ENCODE measurements around the gene SDHB.

SDHB gene

GRCh38 chr1:16986560-16986959, 67.3 kb downstream of the SDHB start:
- Mint-ChIP-seq H3K4me1 (ENCODE audit: low read depth) (no peaks in the 10 kb centered on the region), H3K27me3 (ENCODE audit: low read depth) (peaks cover 11% of the 10 kb centered on the region), H3K36me3 (ENCODE audit: low read depth) (peaks cover 9% of the 10 kb centered on the region), H3K4me3 (no peak overlapping the region), H3K27ac (no peak overlapping the region), H3K9me3 (no peaks in the 10 kb centered on the region)
- no peak for DNase-seq (ENCODE audit: low spot score)

GRCh38 chr1:16986113-16986512, 67.7 kb downstream of the SDHB start:
- Mint-ChIP-seq H3K27me3 (ENCODE audit: low read depth) (peaks cover 15% of the 10 kb centered on the region), H3K4me1 (ENCODE audit: low read depth) (no peaks in the 10 kb centered on the region), H3K9me3 (no peaks in the 10 kb centered on the region), H3K27ac (no peak overlapping the region), H3K36me3 (ENCODE audit: low read depth) (peaks cover 6% of the 10 kb centered on the region), H3K4me3 (no peak overlapping the region)
- DNase-seq (ENCODE audit: low spot score), result no peak

- Mint-ChIP-seq H3K4me1 (ENCODE audit: low read depth) (peaks cover 3% of the 10 kb centered on the region), H3K9me3 (no peaks in the 10 kb centered on the region), H3K4me3 (no peak overlapping the region), H3K36me3 (ENCODE audit: low read depth) (peaks cover 5% of the 10 kb centered on the region), H3K27ac (no peak overlapping the region), H3K27me3 (ENCODE audit: low read depth) (peaks cover 25% of the 10 kb centered on the region)
- DNase-seq (ENCODE audit: low spot score), result no peak
Observed at GRCh38 chr1:16984717-16985116, 69.1 kb downstream of the SDHB start.

GRCh38 chr1:16983649-16984048, 70.2 kb downstream of the SDHB start:
- H3K9me3 Mint-ChIP-seq, result no peaks in the 10 kb centered on the region
- peaks cover 31% of the 10 kb centered on the region for H3K27me3 Mint-ChIP-seq (ENCODE audit: low read depth)
- H3K36me3 Mint-ChIP-seq (ENCODE audit: low read depth), result peaks cover 5% of the 10 kb centered on the region
- no peak overlapping the region for H3K27ac Mint-ChIP-seq
- no peak for DNase-seq (ENCODE audit: low spot score)
- peaks cover 3% of the 10 kb centered on the region for H3K4me1 Mint-ChIP-seq (ENCODE audit: low read depth)
- H3K4me3 Mint-ChIP-seq, result no peak overlapping the region

DNA sequence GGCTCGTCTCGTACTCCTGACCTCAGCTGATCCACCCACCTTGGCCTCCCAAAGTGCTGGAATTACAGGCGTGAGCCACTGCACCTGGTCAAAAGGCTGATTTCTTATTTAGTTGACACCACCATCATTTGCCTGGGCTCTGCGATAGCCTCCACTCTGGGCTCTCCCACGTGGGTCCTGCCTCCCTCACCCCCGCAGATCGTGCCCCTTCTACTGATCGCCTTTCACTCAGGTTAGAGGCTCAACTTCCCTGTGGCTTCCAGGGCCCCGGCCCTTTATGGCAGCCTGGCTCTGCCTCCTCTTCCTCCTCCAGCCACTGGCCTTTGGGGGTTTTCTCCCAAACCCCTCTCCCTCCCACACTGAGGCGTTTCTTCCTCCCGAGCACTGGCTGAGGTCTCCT, 70.9 kb downstream of the SDHB start:
- no peaks in the 10 kb centered on the region for H3K9me3 Mint-ChIP-seq
- no peak overlapping the region for H3K27ac Mint-ChIP-seq
- H3K4me3 Mint-ChIP-seq, result no peak overlapping the region
- H3K36me3 Mint-ChIP-seq (ENCODE audit: low read depth), result peaks cover 5% of the 10 kb centered on the region
- peaks cover 3% of the 10 kb centered on the region for H3K4me1 Mint-ChIP-seq (ENCODE audit: low read depth)
- peaks cover 31% of the 10 kb centered on the region for H3K27me3 Mint-ChIP-seq (ENCODE audit: low read depth)
- no peak for DNase-seq (ENCODE audit: low spot score)

GRCh38 chr1:16981269-16981849, 72.5 kb downstream of the SDHB start:
- no peak for DNase-seq (ENCODE audit: low spot score)
- H3K4me3 Mint-ChIP-seq, result peak overlapping the region; percentile 12
- no peak overlapping the region for H3K27ac Mint-ChIP-seq
- peaks cover 3% of the 10 kb centered on the region for H3K4me1 Mint-ChIP-seq (ENCODE audit: low read depth)
- H3K27me3 Mint-ChIP-seq (ENCODE audit: low read depth), result peaks cover 31% of the 10 kb centered on the region
- peaks cover 5% of the 10 kb centered on the region for H3K36me3 Mint-ChIP-seq (ENCODE audit: low read depth)
- no peaks in the 10 kb centered on the region for H3K9me3 Mint-ChIP-seq

GRCh38 chr1:16980473-16981268, 73.2 kb downstream of the SDHB start, which contains the start of gene MFAP2:
MFAP2 (minus strand) TSS chr1:16980620; CDS start chr1:16978273, 2,347 bp downstream.
- DNase-seq (ENCODE audit: low spot score), result no peak
- no peaks in the 10 kb centered on the region for H3K9me3 Mint-ChIP-seq
- H3K27me3 Mint-ChIP-seq (ENCODE audit: low read depth), result peaks cover 31% of the 10 kb centered on the region
- no peak within 1 kb of the TSS for H3K27ac Mint-ChIP-seq
- peaks cover 3% of the 10 kb centered on the region for H3K36me3 Mint-ChIP-seq (ENCODE audit: low read depth)
- H3K4me3 Mint-ChIP-seq, result peak within 1 kb of the TSS; percentile 12
- H3K4me1 Mint-ChIP-seq (ENCODE audit: low read depth), result peaks cover 3% of the 10 kb centered on the region

DNA sequence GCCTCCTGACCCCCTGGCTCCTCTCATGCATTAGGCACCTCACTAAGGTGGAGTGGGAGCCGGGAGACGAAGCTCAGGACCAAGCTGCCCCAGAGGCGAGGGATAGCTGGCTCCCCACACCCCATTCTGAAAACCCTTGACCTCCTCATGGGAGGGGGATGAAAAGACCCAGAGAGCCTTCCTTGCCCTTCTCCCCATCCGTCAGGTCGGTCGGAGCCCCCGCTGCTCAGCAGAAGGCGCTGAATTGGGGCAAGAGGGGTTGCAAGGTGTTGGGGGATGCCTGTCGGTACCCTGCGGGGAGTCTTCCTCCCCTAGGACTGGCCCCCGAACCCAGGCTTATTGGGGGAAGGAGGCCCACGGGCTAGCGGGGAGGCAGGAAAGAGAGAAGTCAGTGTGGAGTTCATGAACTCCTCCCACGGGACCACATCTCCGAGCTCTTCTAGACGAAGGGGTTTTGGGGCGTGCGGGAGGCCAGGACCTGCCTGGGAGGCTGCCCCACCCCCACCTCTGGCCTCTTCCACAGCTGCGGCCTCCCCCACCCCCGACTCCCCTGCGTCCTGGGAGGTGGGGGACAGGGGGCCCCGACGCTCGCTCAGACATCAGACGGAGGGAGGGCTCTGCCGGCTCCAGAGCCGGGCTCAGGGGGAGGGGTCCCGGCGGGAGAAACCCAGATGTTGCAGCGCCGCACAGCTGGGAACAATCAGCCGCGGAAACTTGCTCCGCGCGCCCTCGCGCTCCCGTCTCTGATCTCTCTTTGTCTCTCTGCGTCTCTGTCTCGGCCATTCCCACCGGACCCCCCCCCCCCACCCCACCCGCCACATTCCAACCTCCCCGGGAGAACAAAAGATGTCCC, 74.1 kb downstream of the SDHB start:
- peaks cover 3% of the 10 kb centered on the region for H3K4me1 Mint-ChIP-seq (ENCODE audit: low read depth)
- no peaks in the 10 kb centered on the region for H3K36me3 Mint-ChIP-seq (ENCODE audit: low read depth)
- H3K4me3 Mint-ChIP-seq, result no peak overlapping the region
- peaks cover 31% of the 10 kb centered on the region for H3K27me3 Mint-ChIP-seq (ENCODE audit: low read depth)
- H3K9me3 Mint-ChIP-seq, result no peaks in the 10 kb centered on the region
- no peak overlapping the region for H3K27ac Mint-ChIP-seq
- no peak for DNase-seq (ENCODE audit: low spot score)

- Mint-ChIP-seq H3K27ac (no peak overlapping the region), H3K9me3 (no peaks in the 10 kb centered on the region), H3K4me1 (ENCODE audit: low read depth) (peaks cover 3% of the 10 kb centered on the region), H3K4me3 (no peak overlapping the region), H3K36me3 (ENCODE audit: low read depth) (no peaks in the 10 kb centered on the region), H3K27me3 (ENCODE audit: low read depth) (peaks cover 31% of the 10 kb centered on the region)
- no peak for DNase-seq (ENCODE audit: low spot score)
Observed at GRCh38 chr1:16978567-16979474, 75.0 kb downstream of the SDHB start.

GRCh38 chr1:16978139-16978538, 75.7 kb downstream of the SDHB start:
- no peak for DNase-seq (ENCODE audit: low spot score)
- H3K36me3 Mint-ChIP-seq (ENCODE audit: low read depth), result no peaks in the 10 kb centered on the region
- peaks cover 3% of the 10 kb centered on the region for H3K4me1 Mint-ChIP-seq (ENCODE audit: low read depth)
- H3K9me3 Mint-ChIP-seq, result no peaks in the 10 kb centered on the region
- H3K27ac Mint-ChIP-seq, result no peak overlapping the region
- peaks cover 28% of the 10 kb centered on the region for H3K27me3 Mint-ChIP-seq (ENCODE audit: low read depth)
- H3K4me3 Mint-ChIP-seq, result no peak overlapping the region

- no peaks in the 10 kb centered on the region for H3K36me3 Mint-ChIP-seq (ENCODE audit: low read depth)
- DNase-seq (ENCODE audit: low spot score), result no peak
- peaks cover 3% of the 10 kb centered on the region for H3K4me1 Mint-ChIP-seq (ENCODE audit: low read depth)
- H3K9me3 Mint-ChIP-seq, result no peaks in the 10 kb centered on the region
- peaks cover 26% of the 10 kb centered on the region for H3K27me3 Mint-ChIP-seq (ENCODE audit: low read depth)
- no peak overlapping the region for H3K4me3 Mint-ChIP-seq
- H3K27ac Mint-ChIP-seq, result no peak overlapping the region
Observed at GRCh38 chr1:16977377-16977776, 76.5 kb downstream of the SDHB start.

GRCh38 chr1:16976966-16977365, 76.9 kb downstream of the SDHB start:
- Mint-ChIP-seq H3K27me3 (ENCODE audit: low read depth) (peaks cover 24% of the 10 kb centered on the region), H3K27ac (no peak overlapping the region)

GRCh38 chr1:16975838-16976237, 78.0 kb downstream of the SDHB start:
- Mint-ChIP-seq H3K27ac (no peak overlapping the region), H3K4me3 (no peak overlapping the region), H3K36me3 (ENCODE audit: low read depth) (no peaks in the 10 kb centered on the region), H3K9me3 (no peaks in the 10 kb centered on the region), H3K27me3 (ENCODE audit: low read depth) (peaks cover 14% of the 10 kb centered on the region), H3K4me1 (ENCODE audit: low read depth) (peaks cover 2% of the 10 kb centered on the region)
- DNase-seq (ENCODE audit: low spot score), result no peak

More at GRCh38 chr1:16976966-16977365, 76.9 kb downstream of the SDHB start:
- Mint-ChIP-seq H3K4me1 (ENCODE audit: low read depth) (peaks cover 3% of the 10 kb centered on the region), H3K9me3 (no peaks in the 10 kb centered on the region), H3K4me3 (no peak overlapping the region), H3K36me3 (ENCODE audit: low read depth) (no peaks in the 10 kb centered on the region)
- no peak for DNase-seq (ENCODE audit: low spot score)

All from T-helper 2 cell treated with Interferon-gamma antibody and Interleukin-4, amounts not matched to agents 5 μg/mL and 100 μg/mL, for 36 hours (primary cell).